Keratinocyte (primary cell): Measurements from ENCODE around the gene HIVEP1. TPM values are rescaled to one million over a fixed set of nuclear protein-coding genes. Genes with fewer than 3 reads are reported as not detected.

Experiments used
- DNase-seq: peaks from one replicate; pipeline ENCODE4 v3.0.0-alpha.2; 2011; ENCODE audit warnings: low read depth, missing footprints, low spot score
- FAIRE-seq: peaks from 2 replicates; lab custom pipeline; 2011; peaks lifted over from hg19 to GRCh38; lab: Jason Lieb, UNC
- H2AFZ ChIP-seq: 2 replicates; pipeline ENCODE4 v1.6.0; 2012; ENCODE audit warnings: low read length, control low read depth, inconsistent platforms; ENCODE audit not compliant: control insufficient read depth
- H3K27ac ChIP-seq: 2 replicates; pipeline ENCODE4 v1.5.1; 2011; ENCODE audit warnings: low read length; ENCODE audit not compliant: control insufficient read depth, insufficient read depth
- H3K27me3 ChIP-seq: 3 replicates; pipeline ENCODE4 v1.6.0; 2011; ENCODE audit warnings: low read length; ENCODE audit not compliant: control insufficient read depth, insufficient read depth; ENCODE audit errors: extremely low read depth
- H3K36me3 ChIP-seq, 2 experiments: 2 replicates in 1 of 2; 3 replicates in 1 of 2; pipeline ENCODE4 v1.5.1; 2011; ENCODE audit warnings: low read length in 2 of 2, mild to moderate bottlenecking in 1 of 2; ENCODE audit not compliant: control insufficient read depth in 2 of 2, insufficient read depth in 2 of 2; ENCODE audit errors: extremely low read depth in 1 of 2
- H3K4me1 ChIP-seq: 3 replicates; pipeline ENCODE4 v1.5.1; 2011; ENCODE audit warnings: low read length; ENCODE audit not compliant: control insufficient read depth, insufficient read depth; ENCODE audit errors: extremely low read depth
- H3K4me2 ChIP-seq: 3 replicates; pipeline ENCODE4 v1.6.0; 2011; ENCODE audit warnings: low read depth, low read length; ENCODE audit not compliant: control insufficient read depth, insufficient read depth; ENCODE audit errors: extremely low read depth
- H3K4me3 ChIP-seq, 3 experiments: fragments of 200-600 bp in 1 of 3; sonication (generic) in 1 of 3; 2 replicates in 2 of 3; 3 replicates in 1 of 3; pipeline ENCODE4 v1.5.1; 2011 to 2016; ENCODE audit warnings: low read length in 3 of 3, mild to moderate bottlenecking in 3 of 3, control low read depth in 2 of 3, inconsistent platforms in 1 of 3, low read depth in 1 of 3, mixed read lengths in 1 of 3, mixed run types in 1 of 3, moderate library complexity in 1 of 3; ENCODE audit not compliant: control insufficient read depth in 2 of 3, insufficient read depth in 2 of 3; ENCODE audit errors: extremely low read depth in 1 of 3
- H3K79me2 ChIP-seq: 2 replicates; pipeline ENCODE4 v1.6.0; 2012; ENCODE audit warnings: low read length; ENCODE audit not compliant: control insufficient read depth, insufficient read depth
- H3K9ac ChIP-seq: 3 replicates; pipeline ENCODE4 v1.6.0; 2011; ENCODE audit warnings: low read length; ENCODE audit not compliant: control insufficient read depth, insufficient read depth; ENCODE audit errors: extremely low read depth
- H3K9me1 ChIP-seq: 3 replicates; pipeline ENCODE4 v1.6.0; 2011; ENCODE audit warnings: low read length; ENCODE audit not compliant: control insufficient read depth, insufficient read depth; ENCODE audit errors: extremely low read depth
- H3K9me3 ChIP-seq: 2 replicates; pipeline ENCODE4 v1.5.1; 2012; ENCODE audit warnings: low read depth, low read length; ENCODE audit not compliant: control insufficient read depth
- H4K20me1 ChIP-seq: 3 replicates; pipeline ENCODE4 v1.6.0; 2011; ENCODE audit warnings: low read length; ENCODE audit not compliant: control insufficient read depth, insufficient read depth; ENCODE audit errors: extremely low read depth
- CTCF ChIP-seq, 3 experiments: IDR thresholded peaks in 1 of 3; conservative IDR thresholded peaks in 1 of 3; optimal IDR thresholded peaks in 1 of 3; 2 replicates in 2 of 3; 3 replicates in 1 of 3; pipeline versions ENCODE3 to v1.5.1; 2011; ENCODE audit warnings: low read length in 3 of 3, mild to moderate bottlenecking in 3 of 3, moderate library complexity in 2 of 3, control low read depth in 1 of 3, inconsistent platforms in 1 of 3; ENCODE audit not compliant: insufficient read depth in 2 of 3; ENCODE audit errors: extremely low read depth in 1 of 3
- EZH2 ChIP-seq: IDR thresholded peaks from one replicate; pipeline ENCODE4 v1.6.1; 2012; ENCODE audit warnings: inconsistent platforms, mild to moderate bottlenecking, low read length, moderate library complexity
- dilution Hi-C: fragments of 300-500 bp; cut with MboI; formaldehyde crosslinking; loops from one replicate; pipeline ENCODE4 v1.7.0; 2020; ENCODE audit warnings: low sequenced_read_pairs; ENCODE audit not compliant: extremely low pct_ligation_motif_present
- polyA plus RNA-seq, 5 experiments: library from polyadenylated mRNA; depleted of rRNA in 3 of 5; stranded (reverse) in 3 of 5; stranded (forward) in 1 of 5; unstranded in 1 of 5; fragments of >200 nt; gene quantifications; 1 replicate in 1 of 5; 2 replicates in 3 of 5; 3 replicates in 1 of 5; pipeline versions ENCODE4 v1.2.1 to v1.2.3, GENCODE V29; 2011 to 2012; ENCODE audit warnings: missing spikeins in 2 of 5, low read depth in 1 of 5, low replicate concordance in 1 of 5

The HIVEP1 gene
- polyA plus RNA-seq, 1 donor (not counting 4 experiments of a cell fraction or from before 2014, with no cell fraction given), result 13.7 TPM

- TF ChIP-seq CTCF (optimal IDR thresholded peaks at IDR 0.05 in 1 of 3, IDR thresholded peaks at IDR 0.05 in 1 of 3, conservative IDR thresholded peaks at IDR 0.05 in 1 of 3; ENCODE audit: extremely low read depth in 1 of 3, insufficient read depth in 2 of 3, low read length in 3 of 3) (peak; percentile 13 to 46 (median 41)), EZH2 (no peak)
- dilution Hi-C loops, result no loop called here
- no peaks in the 10 kb centered on the region for H4K20me1 ChIP-seq
- FAIRE-seq, result no peak
- no peak overlapping the region for H3K9ac ChIP-seq
- no peaks in the 10 kb centered on the region for H3K79me2 ChIP-seq
- H2AFZ ChIP-seq, result no peak overlapping the region
- H3K9me3 ChIP-seq, result no peaks in the 10 kb centered on the region
- H3K9me1 ChIP-seq, result no peaks in the 10 kb centered on the region
- DNase-seq, result no peak
- no peak overlapping the region for H3K4me2 ChIP-seq
- no peaks in the 10 kb centered on the region for H3K4me1 ChIP-seq
- peaks cover 10 to 19% of the 10 kb centered on the region in 2 experiments for H3K36me3 ChIP-seq
- no peak overlapping the region for H3K27ac ChIP-seq
- no peak overlapping the region for H3K4me3 ChIP-seq
- H3K27me3 ChIP-seq, result no peaks in the 10 kb centered on the region
These were observed 146.7 kb downstream of the HIVEP1 start for GRCh38 chr6:12158686-12159415.

- Histone ChIP-seq H3K4me1 (no peaks in the 10 kb centered on the region), H2AFZ (no peak overlapping the region), H3K79me2 (no peaks in the 10 kb centered on the region), H3K27ac (no peak overlapping the region), H3K9ac (no peak overlapping the region), H3K9me3 (no peaks in the 10 kb centered on the region), H3K27me3 (no peaks in the 10 kb centered on the region), H3K4me3 (no peak overlapping the region), H3K4me2 (no peak overlapping the region), H3K36me3 (peaks cover 13 to 24% of the 10 kb centered on the region in 2 experiments), H3K9me1 (no peaks in the 10 kb centered on the region), H4K20me1 (no peaks in the 10 kb centered on the region)
- TF ChIP-seq EZH2, result no peak
- TF ChIP-seq CTCF (optimal IDR thresholded peaks at IDR 0.05 in 1 of 3, IDR thresholded peaks at IDR 0.05 in 1 of 3, conservative IDR thresholded peaks at IDR 0.05 in 1 of 3; ENCODE audit: extremely low read depth in 1 of 3, insufficient read depth in 2 of 3, low read length in 3 of 3), result no peak
- dilution Hi-C loops, result no loop called here
- FAIRE-seq (no peak), DNase-seq (no peak)
These were observed 148.2 kb downstream of the HIVEP1 start for GRCh38 chr6:12160326-12160725.
